HG03520 (cell line): ENCODE measurements around the gene LSM10.

Source experiments
- ATAC-seq: cut with Tn5 transposase; IDR thresholded peaks from one replicate; pipeline ENCODE4 v1.9.1; 2021; ENCODE audit warnings: mild to moderate bottlenecking, moderate library complexity; ENCODE audit not compliant: unreplicated experiment

LSM10 gene

GRCh38 chr1:36397378-36398230 is at the start of gene LSM10:
TSS of gene LSM10 (minus strand) at chr1:36397908. CDS start at chr1:36394129, 3,779 bp downstream.
- peak; percentile 76 for ATAC-seq

GRCh38 chr1:36447450-36447849 is 49.7 kb upstream of the LSM10 start:
- no peak for ATAC-seq

GRCh38 chr1:36446746-36447145 is 49.0 kb upstream of the LSM10 start:
- ATAC-seq, result no peak

GRCh38 chr1:36446271-36446670 is 48.6 kb upstream of the LSM10 start:
- ATAC-seq, result no peak

- ATAC-seq, result no peak
Observed at GRCh38 chr1:36443297-36443696, 45.6 kb upstream of the LSM10 start.

GRCh38 chr1:36442337-36442736 is 44.6 kb upstream of the LSM10 start:
- ATAC-seq, result no peak

- ATAC-seq, result no peak
Observed at GRCh38 chr1:36440646-36441045, 42.9 kb upstream of the LSM10 start.

- no peak for ATAC-seq
Observed at GRCh38 chr1:36440044-36440443, 42.3 kb upstream of the LSM10 start.

- ATAC-seq, result no peak
Observed at GRCh38 chr1:36438715-36439114, 41.0 kb upstream of the LSM10 start.

GRCh38 chr1:36436821-36437220 is 39.1 kb upstream of the LSM10 start:
- no peak for ATAC-seq

GRCh38 chr1:36433102-36433501 is 35.4 kb upstream of the LSM10 start:
- ATAC-seq, result no peak

- no peak for ATAC-seq
Observed at GRCh38 chr1:36432616-36433015, 34.9 kb upstream of the LSM10 start.

GRCh38 chr1:36425791-36426190 is 28.1 kb upstream of the LSM10 start:
- ATAC-seq, result no peak

- ATAC-seq, result no peak
Observed at GRCh38 chr1:36421649-36422048, 23.9 kb upstream of the LSM10 start.

GRCh38 chr1:36420836-36421317 is 23.2 kb upstream of the LSM10 start:
- ATAC-seq, result peak; percentile 79

GRCh38 chr1:36420409-36420808 is 22.7 kb upstream of the LSM10 start:
- no peak for ATAC-seq

GRCh38 chr1:36419569-36419968 is 21.9 kb upstream of the LSM10 start:
- ATAC-seq, result no peak

- ATAC-seq, result no peak
Observed at GRCh38 chr1:36419140-36419539, 21.4 kb upstream of the LSM10 start.

GRCh38 chr1:36417931-36418330 is 20.2 kb upstream of the LSM10 start:
- no peak for ATAC-seq

- ATAC-seq, result no peak
Observed at GRCh38 chr1:36415661-36416326, 18.1 kb upstream of the LSM10 start.

- no peak for ATAC-seq
Observed at GRCh38 chr1:36414384-36414783, 16.7 kb upstream of the LSM10 start.
